ENCODE measurements around the gene OR5B21.

The OR5B21 gene

GRCh38 chr11:58487170-58487569, 20.7 kb downstream of the OR5B21 start:
- H3K27me3 ChIP-seq (ENCODE audit: insufficient read depth, low read length) = no peaks in the 10 kb centered on the region
- H3K9me3 ChIP-seq (ENCODE audit: insufficient read depth, low read depth, low read length) = no peaks in the 10 kb centered on the region
- H3K79me1 ChIP-seq (ENCODE audit: low read length) = no peaks in the 10 kb centered on the region
- H3K4me2 ChIP-seq (ENCODE audit: low read length) = no peak overlapping the region
- H3K4ac ChIP-seq (ENCODE audit: low read depth, low read length) = no peak overlapping the region
- no peak overlapping the region for H2BK12ac ChIP-seq (ENCODE audit: low read length)
- no peak overlapping the region for H2BK5ac ChIP-seq (ENCODE audit: low read depth, low read length, poor library complexity)
- no peak overlapping the region for H3K14ac ChIP-seq (ENCODE audit: low read length)
- H4K91ac ChIP-seq (ENCODE audit: low read depth, low read length) = no peak overlapping the region
- H2AFZ ChIP-seq (ENCODE audit: insufficient read depth, low read length, poor library complexity) = no peak overlapping the region
- no peak overlapping the region for H4K12ac ChIP-seq (ENCODE audit: low read depth, low read length)
- no peaks in the 10 kb centered on the region for H3K36me3 ChIP-seq (ENCODE audit: control insufficient read depth in 1 of 2, insufficient read depth in 2 of 2, low read length in 2 of 2)
- no peaks in the 10 kb centered on the region for H3K4me1 ChIP-seq (ENCODE audit: control insufficient read depth in 1 of 2, insufficient read depth in 2 of 2, low read length in 2 of 2)
- no peak overlapping the region for H3K27ac ChIP-seq (ENCODE audit: low read depth, low read length)
- H3K18ac ChIP-seq (ENCODE audit: low read length) = no peak overlapping the region
- no peak for DNase-seq
- H3K23ac ChIP-seq (ENCODE audit: low read length) = no peak overlapping the region
- no peak overlapping the region for H3K9ac ChIP-seq (ENCODE audit: low read length)
- H3K4me3 ChIP-seq (ENCODE audit: low read depth, low read length) = no peak overlapping the region
- H2BK120ac ChIP-seq (ENCODE audit: insufficient read depth, low read length, poor library complexity) = no peak overlapping the region
- no peaks in the 10 kb centered on the region for H3K79me2 ChIP-seq (ENCODE audit: control insufficient read depth, insufficient read depth, low read length, poor library complexity)
- H2AK5ac ChIP-seq (ENCODE audit: low read length) = no peak overlapping the region
- H4K8ac ChIP-seq (ENCODE audit: low read depth, low read length) = no peak overlapping the region

- DNase-seq = peak; percentile 46 to 71
- Histone ChIP-seq H3K4me1 (ENCODE audit: control insufficient read depth in 1 of 2, insufficient read depth in 2 of 2, low read length in 2 of 2) (no peaks in the 10 kb centered on the region), H2AFZ (ENCODE audit: insufficient read depth, low read length, poor library complexity) (no peak overlapping the region), H4K91ac (ENCODE audit: low read depth, low read length) (no peak overlapping the region), H3K79me2 (ENCODE audit: control insufficient read depth, insufficient read depth, low read length, poor library complexity) (no peaks in the 10 kb centered on the region), H3K4ac (ENCODE audit: low read depth, low read length) (no peak overlapping the region), H3K14ac (ENCODE audit: low read length) (no peak overlapping the region), H2AK5ac (ENCODE audit: low read length) (no peak overlapping the region), H3K4me3 (ENCODE audit: low read depth, low read length) (no peak overlapping the region), H4K12ac (ENCODE audit: low read depth, low read length) (no peak overlapping the region), H2BK5ac (ENCODE audit: low read depth, low read length, poor library complexity) (no peak overlapping the region), H3K18ac (ENCODE audit: low read length) (no peak overlapping the region), H3K9me3 (ENCODE audit: insufficient read depth, low read depth, low read length) (no peaks in the 10 kb centered on the region), H2BK120ac (ENCODE audit: insufficient read depth, low read length, poor library complexity) (no peak overlapping the region), H3K23ac (ENCODE audit: low read length) (no peak overlapping the region), H3K27me3 (ENCODE audit: insufficient read depth, low read length) (no peaks in the 10 kb centered on the region), H3K27ac (ENCODE audit: low read depth, low read length) (no peak overlapping the region), H3K4me2 (ENCODE audit: low read length) (no peak overlapping the region), H4K8ac (ENCODE audit: low read depth, low read length) (no peak overlapping the region), H3K9ac (ENCODE audit: low read length) (no peak overlapping the region), H2BK12ac (ENCODE audit: low read length) (no peak overlapping the region), H3K36me3 (ENCODE audit: control insufficient read depth in 1 of 2, insufficient read depth in 2 of 2, low read length in 2 of 2) (no peaks in the 10 kb centered on the region), H3K79me1 (ENCODE audit: low read length) (no peaks in the 10 kb centered on the region)
- no CpG with 5 or more reads among the region's 1 CpG for WGBS (ENCODE audit: extremely low coverage, insufficient coverage, insufficient read length)
These were observed 21.9 kb downstream of the OR5B21 start for GRCh38 chr11:58485961-58486360.

GRCh38 chr11:58471892-58472291, 36.0 kb downstream of the OR5B21 start:
- H4K91ac ChIP-seq (ENCODE audit: low read depth, low read length) = no peak overlapping the region
- H3K79me1 ChIP-seq (ENCODE audit: low read length) = no peaks in the 10 kb centered on the region

GRCh38 chr11:58466293-58466692, 41.6 kb downstream of the OR5B21 start:
- H3K4me1 ChIP-seq (ENCODE audit: control insufficient read depth in 1 of 2, insufficient read depth in 2 of 2, low read length in 2 of 2) = no peaks in the 10 kb centered on the region
- H4K12ac ChIP-seq (ENCODE audit: low read depth, low read length) = no peak overlapping the region
- no peak overlapping the region for H2BK12ac ChIP-seq (ENCODE audit: low read length)
- no peak overlapping the region for H2BK120ac ChIP-seq (ENCODE audit: insufficient read depth, low read length, poor library complexity)
- H3K4me2 ChIP-seq (ENCODE audit: low read length) = no peak overlapping the region
- H3K79me2 ChIP-seq (ENCODE audit: control insufficient read depth, insufficient read depth, low read length, poor library complexity) = no peaks in the 10 kb centered on the region
- H4K8ac ChIP-seq (ENCODE audit: low read depth, low read length) = no peak overlapping the region
- H3K79me1 ChIP-seq (ENCODE audit: low read length) = no peaks in the 10 kb centered on the region
- no peak overlapping the region for H3K4ac ChIP-seq (ENCODE audit: low read depth, low read length)
- no peak overlapping the region for H2AFZ ChIP-seq (ENCODE audit: insufficient read depth, low read length, poor library complexity)
- no peak overlapping the region for H2BK5ac ChIP-seq (ENCODE audit: low read depth, low read length, poor library complexity)
- no CpG with 5 or more reads among the region's 1 CpG for WGBS (ENCODE audit: extremely low coverage, insufficient coverage, insufficient read length)
- H4K91ac ChIP-seq (ENCODE audit: low read depth, low read length) = no peak overlapping the region
- DNase-seq = no peak
- H3K14ac ChIP-seq (ENCODE audit: low read length) = no peak overlapping the region
- no peaks in the 10 kb centered on the region for H3K9me3 ChIP-seq (ENCODE audit: insufficient read depth, low read depth, low read length)
- H3K27me3 ChIP-seq (ENCODE audit: insufficient read depth, low read length) = no peaks in the 10 kb centered on the region
- no peak overlapping the region for H3K18ac ChIP-seq (ENCODE audit: low read length)
- H3K23ac ChIP-seq (ENCODE audit: low read length) = no peak overlapping the region
- H3K27ac ChIP-seq (ENCODE audit: low read depth, low read length) = no peak overlapping the region
- no peak overlapping the region for H3K9ac ChIP-seq (ENCODE audit: low read length)
- no peaks in the 10 kb centered on the region for H3K36me3 ChIP-seq (ENCODE audit: control insufficient read depth in 1 of 2, insufficient read depth in 2 of 2, low read length in 2 of 2)
- no peak overlapping the region for H3K4me3 ChIP-seq (ENCODE audit: low read depth, low read length)
- no peak overlapping the region for H2AK5ac ChIP-seq (ENCODE audit: low read length)

More at GRCh38 chr11:58471892-58472291, 36.0 kb downstream of the OR5B21 start:
- no peaks in the 10 kb centered on the region for H3K9me3 ChIP-seq (ENCODE audit: insufficient read depth, low read depth, low read length)
- H2AK5ac ChIP-seq (ENCODE audit: low read length) = no peak overlapping the region
- DNase-seq = no peak
- H3K4ac ChIP-seq (ENCODE audit: low read depth, low read length) = no peak overlapping the region
- H4K8ac ChIP-seq (ENCODE audit: low read depth, low read length) = no peak overlapping the region
- no peak overlapping the region for H2AFZ ChIP-seq (ENCODE audit: insufficient read depth, low read length, poor library complexity)
- no peak overlapping the region for H3K27ac ChIP-seq (ENCODE audit: low read depth, low read length)
- H3K23ac ChIP-seq (ENCODE audit: low read length) = no peak overlapping the region
- H3K4me3 ChIP-seq (ENCODE audit: low read depth, low read length) = no peak overlapping the region
- H3K4me2 ChIP-seq (ENCODE audit: low read length) = no peak overlapping the region
- H2BK120ac ChIP-seq (ENCODE audit: insufficient read depth, low read length, poor library complexity) = no peak overlapping the region
- H3K27me3 ChIP-seq (ENCODE audit: insufficient read depth, low read length) = no peaks in the 10 kb centered on the region
- no peak overlapping the region for H2BK5ac ChIP-seq (ENCODE audit: low read depth, low read length, poor library complexity)
- H4K12ac ChIP-seq (ENCODE audit: low read depth, low read length) = no peak overlapping the region
- H3K9ac ChIP-seq (ENCODE audit: low read length) = no peak overlapping the region
- no peaks in the 10 kb centered on the region for H3K4me1 ChIP-seq (ENCODE audit: control insufficient read depth in 1 of 2, insufficient read depth in 2 of 2, low read length in 2 of 2)
- H3K36me3 ChIP-seq (ENCODE audit: control insufficient read depth in 1 of 2, insufficient read depth in 2 of 2, low read length in 2 of 2) = no peaks in the 10 kb centered on the region
- H3K79me2 ChIP-seq (ENCODE audit: control insufficient read depth, insufficient read depth, low read length, poor library complexity) = no peaks in the 10 kb centered on the region
- H3K14ac ChIP-seq (ENCODE audit: low read length) = no peak overlapping the region
- H3K18ac ChIP-seq (ENCODE audit: low read length) = no peak overlapping the region
- no peak overlapping the region for H2BK12ac ChIP-seq (ENCODE audit: low read length)

GRCh38 chr11:58465690-58466089, 42.2 kb downstream of the OR5B21 start:
- Histone ChIP-seq H3K79me2 (ENCODE audit: control insufficient read depth, insufficient read depth, low read length, poor library complexity) (no peaks in the 10 kb centered on the region), H3K4me3 (ENCODE audit: low read depth, low read length) (no peak overlapping the region), H2BK12ac (ENCODE audit: low read length) (no peak overlapping the region), H3K4me1 (ENCODE audit: control insufficient read depth in 1 of 2, insufficient read depth in 2 of 2, low read length in 2 of 2) (no peaks in the 10 kb centered on the region), H3K9me3 (ENCODE audit: insufficient read depth, low read depth, low read length) (no peaks in the 10 kb centered on the region), H3K4me2 (ENCODE audit: low read length) (no peak overlapping the region), H3K9ac (ENCODE audit: low read length) (no peak overlapping the region), H2BK120ac (ENCODE audit: insufficient read depth, low read length, poor library complexity) (no peak overlapping the region), H3K4ac (ENCODE audit: low read depth, low read length) (no peak overlapping the region), H3K23ac (ENCODE audit: low read length) (no peak overlapping the region), H4K12ac (ENCODE audit: low read depth, low read length) (no peak overlapping the region), H3K14ac (ENCODE audit: low read length) (no peak overlapping the region), H2AK5ac (ENCODE audit: low read length) (no peak overlapping the region), H2AFZ (ENCODE audit: insufficient read depth, low read length, poor library complexity) (no peak overlapping the region), H3K18ac (ENCODE audit: low read length) (no peak overlapping the region), H3K27ac (ENCODE audit: low read depth, low read length) (no peak overlapping the region), H3K36me3 (ENCODE audit: control insufficient read depth in 1 of 2, insufficient read depth in 2 of 2, low read length in 2 of 2) (no peaks in the 10 kb centered on the region), H4K91ac (ENCODE audit: low read depth, low read length) (no peak overlapping the region), H4K8ac (ENCODE audit: low read depth, low read length) (no peak overlapping the region), H3K27me3 (ENCODE audit: insufficient read depth, low read length) (no peaks in the 10 kb centered on the region), H2BK5ac (ENCODE audit: low read depth, low read length, poor library complexity) (no peak overlapping the region), H3K79me1 (ENCODE audit: low read length) (no peaks in the 10 kb centered on the region)
- no CpG with 5 or more reads among the region's 3 CpGs for WGBS (ENCODE audit: extremely low coverage, insufficient coverage, insufficient read length)
- no peak for DNase-seq

Data from trophoblast cell (in vitro differentiated cells and primary cell).